Muscle layer of duodenum (tissue), 2 donors: ENCODE data around the gene TCF4.

ENCODE experiments used
- H3K27ac ChIP-seq: one replicate; pipeline ENCODE4 v1.7.0; 2013; ENCODE audit warnings: mild to moderate bottlenecking, low read length
- H3K27me3 ChIP-seq: one replicate; pipeline ENCODE4 v1.7.0; 2013; ENCODE audit warnings: low read depth, mild to moderate bottlenecking, control low read depth, low read length
- H3K36me3 ChIP-seq, 2 donors: one replicate each; pipeline ENCODE4 v1.7.0; 2013; ENCODE audit warnings: low read length in 2 of 2, control low read depth in 1 of 2, mild to moderate bottlenecking in 1 of 2; ENCODE audit not compliant: insufficient read depth in 2 of 2, control insufficient read depth in 1 of 2
- H3K4me1 ChIP-seq, 2 donors: one replicate each; pipeline ENCODE4 v1.7.0; 2013; ENCODE audit warnings: low read length in 2 of 2, mild to moderate bottlenecking in 2 of 2, control low read depth in 1 of 2, moderate library complexity in 1 of 2; ENCODE audit not compliant: insufficient read depth in 2 of 2, control insufficient read depth in 1 of 2
- H3K4me3 ChIP-seq, 2 donors: one replicate each; pipeline ENCODE4 v1.7.0; 2013; ENCODE audit warnings: low read length in 2 of 2, low read depth in 1 of 2, mild to moderate bottlenecking in 1 of 2
- H3K9me3 ChIP-seq, 2 donors: one replicate each; pipeline ENCODE4 v1.7.0; 2013; ENCODE audit warnings: low read length in 2 of 2, control low read depth in 1 of 2, mild to moderate bottlenecking in 1 of 2; ENCODE audit not compliant: control insufficient read depth in 1 of 2
- donor health status: healthy.

The TCF4 gene

GRCh38 chr18:55173291-55173690, 414.7 kb downstream of the TCF4 start:
- H3K4me1 ChIP-seq = no peaks in the 10 kb centered on the region
- no peak overlapping the region for H3K27ac ChIP-seq
- no peak overlapping the region for H3K4me3 ChIP-seq
- no peaks in the 10 kb centered on the region for H3K36me3 ChIP-seq
- H3K9me3 ChIP-seq = peaks cover 0 to 2% of the 10 kb centered on the region in 2 donors
- no peaks in the 10 kb centered on the region for H3K27me3 ChIP-seq
